ENCODE measurements around the gene SAMD9. TPM values are rescaled to one million over a fixed set of nuclear protein-coding genes. Genes with fewer than 3 reads are reported as not detected.
A peak's percentile ranks its signal among the peaks of the same experiment; 100 is the strongest.

The SAMD9 gene
- total RNA-seq, 1 experiment from 2014 or later = 74.8 TPM

DNA sequence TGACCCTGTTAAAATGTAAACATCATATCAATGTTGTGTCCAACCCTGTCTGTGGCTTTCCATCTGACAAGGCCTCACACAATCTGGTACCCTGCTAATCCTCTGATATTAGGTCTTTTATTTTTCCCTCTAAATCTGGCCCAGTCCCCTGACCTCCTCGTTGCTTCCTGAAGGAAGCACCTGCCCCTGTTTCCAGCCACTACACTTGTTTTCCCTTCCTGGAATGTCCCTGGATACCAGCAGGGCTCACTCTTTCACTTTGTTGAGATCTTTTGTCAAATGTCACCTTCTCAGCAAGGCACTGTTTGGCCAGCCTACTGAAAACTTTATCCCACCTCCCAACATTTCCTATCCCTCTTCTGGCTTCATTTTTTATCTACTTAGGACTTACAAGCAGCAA lies 28.3 kb upstream of the SAMD9 start:
- no peak for DNase-seq
- H3K27me3 Mint-ChIP-seq (ENCODE audit: unreplicated experiment) = no peaks in the 10 kb centered on the region
- peak overlapping the region; percentile 3 for H3K27ac Mint-ChIP-seq (ENCODE audit: unreplicated experiment)
- BruUV-seq (replicated peaks) = no TSS peak
- H3K9me3 Mint-ChIP-seq (ENCODE audit: low read depth, unreplicated experiment) = peaks cover 3% of the 10 kb centered on the region
- intact Hi-C loops (cut with micrococcal nuclease; ENCODE audit: unreplicated experiment) = loop anchor here (2.0 kb wide), 1 partner anchor 27 kb away; no protein-coding TSS in a partner anchor
- peaks cover 48% of the 10 kb centered on the region for H3K4me1 Mint-ChIP-seq (ENCODE audit: low read depth, unreplicated experiment)
- CTCF ChIA-PET = interaction anchor here (1.2 to 2.0 kb wide), 2 partner anchors 8 to 28 kb away, joined by 4 to 8 read pairs; partner anchors contain the start of gene SAMD9
- H3K36me3 Mint-ChIP-seq (ENCODE audit: insufficient read depth, unreplicated experiment) = no peaks in the 10 kb centered on the region
- TF ChIP-seq, protein P1, sequence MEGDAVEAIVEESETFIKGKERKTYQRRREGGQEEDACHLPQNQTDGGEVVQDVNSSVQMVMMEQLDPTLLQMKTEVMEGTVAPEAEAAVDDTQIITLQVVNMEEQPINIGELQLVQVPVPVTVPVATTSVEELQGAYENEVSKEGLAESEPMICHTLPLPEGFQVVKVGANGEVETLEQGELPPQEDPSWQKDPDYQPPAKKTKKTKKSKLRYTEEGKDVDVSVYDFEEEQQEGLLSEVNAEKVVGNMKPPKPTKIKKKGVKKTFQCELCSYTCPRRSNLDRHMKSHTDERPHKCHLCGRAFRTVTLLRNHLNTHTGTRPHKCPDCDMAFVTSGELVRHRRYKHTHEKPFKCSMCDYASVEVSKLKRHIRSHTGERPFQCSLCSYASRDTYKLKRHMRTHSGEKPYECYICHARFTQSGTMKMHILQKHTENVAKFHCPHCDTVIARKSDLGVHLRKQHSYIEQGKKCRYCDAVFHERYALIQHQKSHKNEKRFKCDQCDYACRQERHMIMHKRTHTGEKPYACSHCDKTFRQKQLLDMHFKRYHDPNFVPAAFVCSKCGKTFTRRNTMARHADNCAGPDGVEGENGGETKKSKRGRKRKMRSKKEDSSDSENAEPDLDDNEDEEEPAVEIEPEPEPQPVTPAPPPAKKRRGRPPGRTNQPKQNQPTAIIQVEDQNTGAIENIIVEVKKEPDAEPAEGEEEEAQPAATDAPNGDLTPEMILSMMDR (IDR thresholded peaks at IDR 0.05; ENCODE audit: unreplicated experiment) = no peak
- H3K4me3 Mint-ChIP-seq (ENCODE audit: low read depth, unreplicated experiment) = no peak overlapping the region

DNA sequence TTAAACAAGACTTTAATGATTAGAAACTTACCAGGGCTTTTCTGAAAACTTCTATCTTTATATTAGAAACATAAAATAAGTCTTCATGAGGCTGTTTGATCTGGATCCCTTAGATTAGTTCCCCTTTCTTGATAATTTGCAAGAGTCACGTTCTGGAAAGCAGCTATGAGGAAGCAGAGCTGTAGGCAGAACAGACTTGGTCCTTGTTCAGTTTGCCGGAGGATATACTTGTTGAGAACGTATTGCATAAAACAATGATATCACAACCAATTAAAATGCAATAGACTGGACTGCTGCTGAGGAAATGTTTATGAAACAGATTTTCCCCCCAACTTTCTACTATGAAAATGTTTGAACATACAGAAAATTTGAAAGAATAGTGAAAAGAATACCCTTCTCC lies 27.6 kb upstream of the SAMD9 start:
- Mint-ChIP-seq H3K36me3 (ENCODE audit: insufficient read depth, unreplicated experiment) (no peaks in the 10 kb centered on the region), H3K4me1 (ENCODE audit: low read depth, unreplicated experiment) (peaks cover 41% of the 10 kb centered on the region), H3K4me3 (ENCODE audit: low read depth, unreplicated experiment) (no peak overlapping the region), H3K27me3 (ENCODE audit: unreplicated experiment) (no peaks in the 10 kb centered on the region), H3K27ac (ENCODE audit: unreplicated experiment) (no peak overlapping the region), H3K9me3 (ENCODE audit: low read depth, unreplicated experiment) (no peaks in the 10 kb centered on the region)
- no peak for DNase-seq
- CTCF ChIA-PET = no interaction called here
- intact Hi-C loops (cut with micrococcal nuclease; ENCODE audit: unreplicated experiment) = no loop called here
- TF ChIP-seq, protein P1 (IDR thresholded peaks at IDR 0.05; ENCODE audit: unreplicated experiment) = no peak
- no TSS peak for BruUV-seq (replicated peaks)

DNA sequence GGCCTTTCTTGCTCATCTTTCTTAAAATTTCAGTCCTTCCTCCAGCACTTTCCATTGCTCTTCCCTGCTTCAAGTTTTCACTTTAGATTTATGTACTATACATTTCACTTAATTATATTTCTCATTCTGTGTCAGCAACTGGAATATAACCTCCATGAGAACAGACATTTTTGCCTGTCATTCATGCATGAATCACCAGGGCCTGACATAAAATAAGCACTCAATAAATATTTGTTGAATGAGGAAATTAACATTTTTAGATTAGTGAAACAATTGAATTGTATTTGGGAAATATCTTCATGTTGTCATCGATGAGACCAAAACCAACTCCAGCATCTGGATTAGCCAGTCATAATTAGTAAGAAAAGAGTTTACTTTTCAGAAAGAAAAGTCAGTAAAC lies 24.3 kb upstream of the SAMD9 start:
- no peak for DNase-seq
- no peaks in the 10 kb centered on the region for H3K27me3 Mint-ChIP-seq (ENCODE audit: unreplicated experiment)
- CTCF ChIA-PET = no interaction called here
- TF ChIP-seq, protein P1 (IDR thresholded peaks at IDR 0.05; ENCODE audit: unreplicated experiment) = no peak
- H3K9me3 Mint-ChIP-seq (ENCODE audit: low read depth, unreplicated experiment) = no peaks in the 10 kb centered on the region
- intact Hi-C loops (cut with micrococcal nuclease; ENCODE audit: unreplicated experiment) = no loop called here
- H3K4me3 Mint-ChIP-seq (ENCODE audit: low read depth, unreplicated experiment) = no peak overlapping the region
- no peak overlapping the region for H3K27ac Mint-ChIP-seq (ENCODE audit: unreplicated experiment)
- BruUV-seq (replicated peaks) = no TSS peak
- H3K36me3 Mint-ChIP-seq (ENCODE audit: insufficient read depth, unreplicated experiment) = no peaks in the 10 kb centered on the region
- peaks cover 13% of the 10 kb centered on the region for H3K4me1 Mint-ChIP-seq (ENCODE audit: low read depth, unreplicated experiment)

DNA sequence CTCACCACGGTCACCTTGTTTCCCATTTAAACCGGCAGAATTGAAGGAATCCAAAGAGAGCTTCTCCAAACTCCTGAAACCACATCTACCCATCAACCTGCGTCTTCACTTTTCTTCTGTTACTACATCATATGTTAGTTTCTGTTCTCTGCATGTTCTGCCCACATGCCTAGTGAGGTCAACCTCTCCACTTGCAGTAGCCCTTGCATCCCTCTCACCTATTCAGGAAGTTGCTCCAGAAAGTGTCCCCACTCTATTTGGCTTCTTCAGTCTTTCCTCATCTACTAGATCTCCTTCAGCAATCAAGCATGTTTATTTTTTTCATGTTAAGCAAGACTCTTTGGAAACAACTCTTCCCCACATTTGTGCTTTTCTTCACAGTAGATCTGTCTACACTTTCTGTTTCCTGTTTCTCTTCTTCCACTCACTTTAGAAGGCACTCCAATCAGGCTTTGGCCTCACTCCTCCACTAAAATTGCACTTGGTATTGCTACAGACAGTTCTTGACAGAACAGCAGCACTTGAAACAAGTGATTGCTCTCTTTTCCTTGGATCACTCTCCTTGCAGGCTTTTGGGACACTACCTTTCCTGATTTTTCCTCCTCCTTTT lies 22.9 kb upstream of the SAMD9 start:
- Mint-ChIP-seq H3K9me3 (ENCODE audit: low read depth, unreplicated experiment) (no peaks in the 10 kb centered on the region), H3K4me3 (ENCODE audit: low read depth, unreplicated experiment) (no peak overlapping the region), H3K36me3 (ENCODE audit: insufficient read depth, unreplicated experiment) (no peaks in the 10 kb centered on the region), H3K27me3 (ENCODE audit: unreplicated experiment) (no peaks in the 10 kb centered on the region), H3K27ac (ENCODE audit: unreplicated experiment) (no peak overlapping the region), H3K4me1 (ENCODE audit: low read depth, unreplicated experiment) (peaks cover under 1% of the 10 kb centered on the region)
- TF ChIP-seq, protein P1 (IDR thresholded peaks at IDR 0.05; ENCODE audit: unreplicated experiment) = no peak
- no peak for DNase-seq
- no TSS peak for BruUV-seq (replicated peaks)
- intact Hi-C loops (cut with micrococcal nuclease; ENCODE audit: unreplicated experiment) = no loop called here
- CTCF ChIA-PET = no interaction called here

Measured in Calu3 (cell line).